Measurements from ENCODE around the gene COMMD7.

Gene COMMD7

GRCh38 chr20:32674362-32674789, 68.9 kb downstream of the COMMD7 start:
- peak; percentile 89 for DNase-seq

- peak; percentile 80 for DNase-seq
Observed at GRCh38 chr20:32672982-32673851, 70.0 kb downstream of the COMMD7 start.

DNA sequence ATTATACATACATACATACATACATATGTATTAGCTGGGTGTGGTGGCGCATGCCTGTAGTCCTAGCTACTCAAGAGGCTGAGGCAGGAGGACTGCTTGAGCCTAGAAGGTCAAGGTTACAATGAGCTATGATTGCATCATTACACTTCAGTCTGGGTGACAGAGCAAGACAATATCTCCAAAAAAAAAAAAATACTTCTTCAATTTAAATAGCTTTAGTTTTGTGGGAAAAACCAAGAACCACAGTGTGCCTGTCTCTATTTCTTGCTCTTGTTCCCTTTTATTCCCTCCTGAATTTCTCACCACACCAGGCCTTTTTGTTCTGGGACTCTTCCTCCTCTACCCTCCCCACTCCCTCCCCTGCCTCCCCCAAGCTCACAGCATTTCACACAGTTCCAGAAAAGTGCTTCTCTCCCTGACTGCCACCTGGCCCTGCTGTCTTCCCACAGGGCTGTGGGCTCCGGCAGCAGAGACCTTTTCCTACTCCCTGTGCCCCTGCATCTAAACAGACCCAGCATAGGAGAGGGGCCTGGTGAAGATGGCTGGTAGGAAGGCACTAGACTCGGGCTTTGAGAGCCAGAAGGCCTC, 70.8 kb downstream of the COMMD7 start:
- DNase-seq = peak; percentile 64

DNA sequence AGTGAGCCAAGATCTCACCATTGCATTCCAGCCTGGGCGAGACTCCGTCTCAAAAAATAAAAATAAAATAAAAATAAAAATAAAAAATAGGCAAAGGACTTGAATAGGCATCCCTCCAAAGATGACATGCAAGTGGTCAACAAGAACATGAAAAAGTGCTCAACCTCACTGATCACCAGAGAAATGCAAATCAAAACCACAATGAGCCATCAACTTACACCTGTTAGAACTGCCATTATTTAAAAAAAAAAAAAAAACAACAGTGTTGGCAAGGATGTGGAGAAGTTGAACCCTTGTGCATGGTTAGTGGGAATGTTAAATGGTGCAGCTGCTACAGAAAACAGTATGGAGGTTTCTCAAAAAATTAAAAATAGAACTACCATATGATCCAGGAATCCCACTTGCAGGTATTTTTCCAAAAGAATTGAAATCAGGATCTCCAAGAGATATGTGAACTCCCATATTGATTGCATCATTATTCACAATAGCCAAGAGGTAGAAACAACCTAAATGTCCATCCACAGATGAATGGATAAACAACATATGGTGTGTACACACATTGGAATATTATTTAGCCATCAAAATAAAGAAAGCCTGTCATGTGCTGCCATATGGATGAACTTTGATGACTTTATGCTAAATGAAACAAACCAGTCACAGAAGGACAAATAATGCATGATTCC, 72.4 kb downstream of the COMMD7 start:
- no peak for DNase-seq

DNA sequence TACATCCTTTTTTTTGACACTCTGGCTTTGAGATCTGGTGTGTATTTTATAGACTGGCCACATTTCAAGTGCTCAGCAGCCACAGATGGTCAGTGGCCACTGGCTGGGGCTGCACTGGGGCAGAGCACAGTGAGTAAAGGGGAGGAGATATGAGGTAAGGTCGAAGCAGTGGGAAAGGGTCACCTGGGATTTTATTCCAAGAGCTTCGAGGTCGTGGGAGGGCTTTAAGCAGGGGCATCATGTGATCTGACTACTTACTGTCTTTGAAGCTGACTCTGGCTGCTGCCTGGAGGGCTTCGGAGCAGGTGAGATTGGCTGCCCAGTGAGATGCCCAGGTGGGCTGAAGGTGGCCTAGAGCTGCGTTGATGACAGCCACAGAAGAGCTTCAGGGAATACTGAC, 76.2 kb downstream of the COMMD7 start:
- no peak for DNase-seq

GRCh38 chr20:32664678-32665159, 78.5 kb downstream of the COMMD7 start:
- peak; percentile 54 for DNase-seq

DNA sequence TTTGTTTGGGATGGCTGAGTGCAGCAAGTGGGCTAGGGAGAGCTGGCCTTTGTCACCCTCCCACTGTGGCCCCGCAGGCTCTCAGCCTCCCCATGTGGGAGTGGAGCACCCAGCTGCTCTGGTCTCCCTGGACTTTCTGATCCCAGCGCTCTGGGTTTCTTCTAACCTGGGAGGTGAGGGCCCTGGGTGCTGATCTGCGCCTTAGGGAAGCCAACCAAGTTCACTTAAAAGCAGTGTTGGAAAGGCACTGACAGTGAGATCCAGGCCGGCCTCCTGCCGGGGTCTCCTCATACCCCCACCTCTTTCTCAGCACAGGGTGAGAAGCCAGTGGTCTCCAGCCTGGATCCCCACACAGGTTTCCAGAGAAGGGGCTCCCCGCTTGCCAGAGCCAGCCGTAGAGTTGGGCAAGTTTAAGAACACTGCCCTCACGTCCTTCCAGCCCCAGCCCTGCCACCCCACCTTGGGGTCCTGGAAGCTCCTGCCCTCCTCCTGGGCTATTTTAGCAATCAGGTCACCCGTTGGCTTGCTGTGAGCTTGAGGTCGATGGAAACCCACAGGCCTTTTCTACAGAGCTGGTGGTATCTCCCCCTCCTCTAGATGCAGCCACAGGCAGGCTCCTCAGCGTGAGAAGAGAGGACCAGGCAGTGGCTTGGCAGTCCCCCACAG, 79.1 kb downstream of the COMMD7 start:
- DNase-seq = no peak

- no peak for DNase-seq
Observed at GRCh38 chr20:32663335-32664011, 79.8 kb downstream of the COMMD7 start.

GRCh38 chr20:32661820-32662528, 81.3 kb downstream of the COMMD7 start:
- peak; percentile 53 for DNase-seq

DNA sequence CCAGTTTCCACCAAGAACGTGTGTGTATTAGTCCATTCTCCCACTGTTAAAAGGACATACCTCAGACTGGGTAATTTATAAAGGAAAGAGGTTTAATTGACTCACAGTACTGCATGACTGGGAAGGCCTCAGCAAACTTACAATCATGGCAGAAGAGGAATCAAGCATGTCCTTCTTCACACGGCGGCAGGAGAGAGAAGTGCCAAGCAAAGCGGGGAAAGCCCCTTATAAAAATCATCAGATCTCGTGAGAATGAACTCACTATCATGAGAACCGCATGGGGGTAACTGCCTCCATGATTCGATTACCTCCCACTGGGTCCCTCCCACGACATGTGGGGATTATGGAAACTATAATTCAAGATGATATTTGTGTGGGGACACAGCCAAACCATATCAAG, 82.6 kb downstream of the COMMD7 start:
- DNase-seq = no peak

GRCh38 chr20:32656827-32657226, 86.4 kb downstream of the COMMD7 start:
- no peak for DNase-seq

DNA sequence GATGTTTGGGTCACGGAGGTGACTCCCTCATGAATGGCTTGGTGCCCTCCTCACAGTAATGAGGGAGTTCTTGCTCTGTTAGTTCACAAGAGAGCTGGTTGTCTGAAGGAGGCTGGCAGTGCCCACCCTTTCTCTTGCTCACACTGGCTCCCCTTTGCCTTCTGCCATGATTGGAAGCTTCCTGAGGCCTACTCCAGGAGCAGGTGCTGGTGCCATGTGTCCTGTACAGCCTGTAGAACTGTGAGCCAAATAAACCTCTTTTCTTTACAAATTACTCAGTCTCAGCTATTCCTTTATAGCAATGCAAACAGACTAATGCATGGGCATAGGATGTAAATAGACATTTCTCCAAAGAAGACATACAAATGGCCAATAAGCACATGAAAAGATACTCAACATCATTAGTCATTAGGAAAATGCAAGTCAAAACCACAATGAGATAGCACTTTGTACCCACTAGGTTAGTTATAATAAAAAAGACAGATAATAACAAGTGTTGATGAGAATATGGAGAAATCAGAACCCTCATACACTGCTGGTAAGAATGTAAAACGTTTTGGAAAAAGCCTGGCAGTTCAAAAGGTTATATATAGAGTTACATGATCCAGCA, 87.3 kb downstream of the COMMD7 start:
- DNase-seq = peak; percentile 55

GRCh38 chr20:32652739-32653526, 90.3 kb downstream of the COMMD7 start:
- peak; percentile 92 for DNase-seq
